Lung (tissue), 12 donors: ENCODE data around the gene FOXRED2. TPM values are rescaled to one million over a fixed set of nuclear protein-coding genes. Genes with fewer than 3 reads are reported as not detected.
"Not testable (repeated sequence)": the region's sequence is repeated elsewhere in the genome, so short reads cannot be mapped to it uniquely, and the experiment has no call there.

Experiments used
- ATAC-seq: fragments of 200-7000 bp; cut with Tn5 transposase; one replicate; pipeline ENCODE4 v1.9.1; 2020; ENCODE audit warnings: moderate number of reproducible peaks; ENCODE audit not compliant: insufficient read depth, low FRiP score
- DNase-seq, 3 donors: peaks; one replicate each; pipeline ENCODE4 v3.0.0-alpha.2; 2013 to 2017
- H3K27ac ChIP-seq, 2 donors: one replicate each; pipeline ENCODE4 v1.5.1; 2013; ENCODE audit warnings: mild to moderate bottlenecking in 2 of 2, moderate library complexity in 2 of 2, control low read depth in 1 of 2, inconsistent platforms in 1 of 2, low read depth in 1 of 2, low read length in 1 of 2
- H3K27me3 ChIP-seq, 3 donors: one replicate each; pipeline ENCODE4 v1.5.1; 2013; ENCODE audit warnings: low read length in 2 of 3; ENCODE audit not compliant: control insufficient read depth in 3 of 3, insufficient read depth in 3 of 3
- H3K36me3 ChIP-seq, 4 donors: one replicate each; pipeline ENCODE4 v1.5.1; 2013; ENCODE audit warnings: low read length in 4 of 4, mild to moderate bottlenecking in 1 of 4, moderate library complexity in 1 of 4; ENCODE audit not compliant: control insufficient read depth in 4 of 4, insufficient read depth in 4 of 4
- H3K4me1 ChIP-seq, 5 donors: one replicate each; pipeline ENCODE4 v1.5.1; 2013; ENCODE audit warnings: low read length in 5 of 5, mild to moderate bottlenecking in 2 of 5, moderate library complexity in 1 of 5; ENCODE audit not compliant: control insufficient read depth in 5 of 5, insufficient read depth in 5 of 5
- H3K4me3 ChIP-seq: one replicate; pipeline ENCODE4 v1.5.1; 2013; ENCODE audit warnings: mild to moderate bottlenecking, control low read depth, moderate library complexity
- H3K9ac ChIP-seq, 2 donors: one replicate each; pipeline ENCODE4 v1.5.1; 2013; ENCODE audit warnings: low read length in 2 of 2, control low read depth in 1 of 2; ENCODE audit not compliant: insufficient read depth in 1 of 2
- H3K9me3 ChIP-seq, 4 donors: one replicate each; pipeline ENCODE4 v1.5.1; 2013; ENCODE audit warnings: low read length in 3 of 4, mild to moderate bottlenecking in 1 of 4, moderate library complexity in 1 of 4; ENCODE audit not compliant: control insufficient read depth in 4 of 4, insufficient read depth in 3 of 4
- WGBS, 2 donors: extraction: QIAGEN DNeasy Blood & Tissue Kit; methylation state at CpG; one replicate each; pipeline ENCODE4 v1.1.7; 2013; 5-methylcytosine and 5-hydroxymethylcytosine counted together
- polyA plus RNA-seq, 2 donors: library from polyadenylated mRNA; stranded (reverse); fragments of 200-250 nt; gene quantifications; one replicate each; pipeline ENCODE4 v1.2.1, GENCODE V29; 2013
- total RNA-seq, 2 donors: library from RNA; depleted of rRNA in 1 of 2; stranded (reverse); fragments of >200 nt in 1 of 2; gene quantifications; one replicate each; pipeline ENCODE4 v1.2.1, GENCODE V29; 2014 to 2021
- TF ChIP-seq, protein P1 (sequence below): IDR thresholded peaks from 2 replicates; pipeline ENCODE4 v1.5.1; 2012; ENCODE audit warnings: mild to moderate bottlenecking; ENCODE audit errors: control extremely low read depth, extremely low read depth
- donor health status: control.
- donor health status: control.
- donor health status: Bipolar disorder and iron deficiency.
- donor health status: healthy.
- donor health status: DM: yes; HTN: yes; CAD: no.

Gene FOXRED2
- total and polyA plus RNA-seq, 4 donors: 3.9 to 18.0 (median 7.8) TPM

DNA sequence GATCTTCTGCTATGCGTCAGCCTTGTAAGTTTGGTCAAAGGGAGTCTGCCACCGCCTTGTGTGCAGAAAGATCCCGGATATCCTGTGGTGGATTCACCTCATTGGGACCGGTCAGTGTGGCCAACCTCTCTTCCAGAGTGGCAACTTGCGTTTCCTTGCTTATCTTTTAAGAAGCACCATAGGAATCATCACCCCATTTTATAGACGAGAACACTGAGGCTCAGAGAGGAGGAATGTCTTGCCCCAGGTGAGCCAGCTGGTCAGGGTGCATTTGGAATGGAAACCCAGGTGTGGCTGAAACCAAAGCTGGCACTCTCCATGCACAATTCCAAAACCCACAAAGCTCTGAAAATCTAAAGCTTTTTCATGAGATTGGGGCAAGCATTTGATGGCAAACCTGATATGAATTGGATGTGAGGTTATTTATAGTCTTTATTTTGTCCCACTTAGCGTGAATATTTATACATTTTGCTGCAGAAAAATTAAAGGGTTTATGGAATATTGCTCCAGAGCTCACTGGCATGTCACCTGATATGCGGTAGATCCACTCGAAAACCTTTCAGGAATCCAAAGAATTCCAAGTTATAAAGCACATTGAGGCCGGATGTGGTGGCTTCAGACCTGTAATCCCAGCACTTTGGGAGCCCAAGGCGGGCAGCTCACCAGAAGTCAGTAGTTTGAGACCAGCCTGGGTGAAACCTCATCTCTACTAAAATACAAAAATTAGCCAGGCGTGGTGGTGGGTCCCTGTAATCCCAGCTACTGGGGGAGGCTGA is 34.2 kb upstream of the FOXRED2 start:
- H3K4me1 ChIP-seq: no peaks in the 10 kb centered on the region
- 77 to 84% methylated on average over 12 of the region's 12 CpGs for WGBS, 2 donors
- H3K27me3 ChIP-seq: no peaks in the 10 kb centered on the region
- H3K9ac ChIP-seq: no peak overlapping the region
- TF ChIP-seq, protein P1, sequence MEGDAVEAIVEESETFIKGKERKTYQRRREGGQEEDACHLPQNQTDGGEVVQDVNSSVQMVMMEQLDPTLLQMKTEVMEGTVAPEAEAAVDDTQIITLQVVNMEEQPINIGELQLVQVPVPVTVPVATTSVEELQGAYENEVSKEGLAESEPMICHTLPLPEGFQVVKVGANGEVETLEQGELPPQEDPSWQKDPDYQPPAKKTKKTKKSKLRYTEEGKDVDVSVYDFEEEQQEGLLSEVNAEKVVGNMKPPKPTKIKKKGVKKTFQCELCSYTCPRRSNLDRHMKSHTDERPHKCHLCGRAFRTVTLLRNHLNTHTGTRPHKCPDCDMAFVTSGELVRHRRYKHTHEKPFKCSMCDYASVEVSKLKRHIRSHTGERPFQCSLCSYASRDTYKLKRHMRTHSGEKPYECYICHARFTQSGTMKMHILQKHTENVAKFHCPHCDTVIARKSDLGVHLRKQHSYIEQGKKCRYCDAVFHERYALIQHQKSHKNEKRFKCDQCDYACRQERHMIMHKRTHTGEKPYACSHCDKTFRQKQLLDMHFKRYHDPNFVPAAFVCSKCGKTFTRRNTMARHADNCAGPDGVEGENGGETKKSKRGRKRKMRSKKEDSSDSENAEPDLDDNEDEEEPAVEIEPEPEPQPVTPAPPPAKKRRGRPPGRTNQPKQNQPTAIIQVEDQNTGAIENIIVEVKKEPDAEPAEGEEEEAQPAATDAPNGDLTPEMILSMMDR: no peak
- no peaks in the 10 kb centered on the region for H3K9me3 ChIP-seq
- no peak overlapping the region for H3K4me3 ChIP-seq
- no peak overlapping the region for H3K27ac ChIP-seq
- no peaks in the 10 kb centered on the region for H3K36me3 ChIP-seq
- ATAC-seq (no peak), DNase-seq (peak in 2 of 3 donors; percentile 21 to 46)

DNA sequence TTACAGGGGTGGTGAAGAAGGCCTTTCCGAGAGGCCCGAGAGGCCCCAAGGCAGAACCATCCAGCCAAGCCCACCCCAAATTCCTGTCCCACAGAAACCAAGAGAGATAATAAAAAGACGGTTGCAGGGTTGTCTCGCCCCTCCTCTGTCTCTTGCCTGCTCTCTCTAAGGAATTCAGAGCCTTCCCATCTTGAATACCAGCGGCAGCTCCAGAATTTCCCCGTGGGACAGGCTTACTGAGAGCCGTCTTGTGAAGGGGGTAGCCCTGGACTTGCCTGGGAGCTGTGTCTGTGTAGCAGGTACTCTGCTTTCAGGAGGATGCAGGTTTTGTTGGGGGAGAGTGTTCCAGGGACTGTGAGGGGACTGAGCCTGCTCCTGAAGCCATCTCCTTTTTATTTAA is 31.7 kb upstream of the FOXRED2 start:
- TF ChIP-seq, protein P1: no peak
- Histone ChIP-seq H3K4me3 (no peak overlapping the region), H3K27me3 (no peaks in the 10 kb centered on the region), H3K4me1 (no peaks in the 10 kb centered on the region), H3K27ac (no peak overlapping the region), H3K9ac (no peak overlapping the region), H3K9me3 (no peaks in the 10 kb centered on the region), H3K36me3 (no peaks in the 10 kb centered on the region)
- no peak for DNase-seq
- 62 to 80% methylated on average over 7 of the region's 7 CpGs for WGBS, 2 donors
- no peak for ATAC-seq

DNA sequence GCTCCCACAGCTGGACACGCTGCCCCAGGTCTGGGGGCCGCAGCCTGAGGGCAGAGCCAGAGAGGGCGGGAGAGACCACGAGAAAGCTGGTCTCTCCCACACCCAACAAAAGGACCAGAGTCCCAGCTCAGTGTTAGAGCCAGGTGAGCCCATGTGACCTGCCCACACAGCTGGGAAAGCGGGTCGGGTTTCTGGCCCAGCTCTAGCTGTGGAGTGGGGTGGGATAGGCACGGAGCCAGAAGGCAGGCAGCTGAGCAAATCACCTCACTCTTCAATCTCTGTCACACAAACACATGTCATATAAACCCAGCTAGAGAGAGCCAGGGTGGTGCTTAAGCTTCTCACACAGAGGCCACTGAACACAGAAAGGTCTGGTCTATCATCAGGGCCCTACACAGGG is 29.9 kb upstream of the FOXRED2 start:
- H3K9ac ChIP-seq: peak overlapping the region in 1 of 2 donors; percentile 8
- H3K4me1 ChIP-seq: no peaks in the 10 kb centered on the region
- no peaks in the 10 kb centered on the region for H3K36me3 ChIP-seq
- H3K27ac ChIP-seq: no peak overlapping the region
- 58 to 85% methylated on average over 7 of the region's 7 CpGs for WGBS, 2 donors
- H3K9me3 ChIP-seq: no peaks in the 10 kb centered on the region
- peak; percentile 22 to 64 (median 55) for DNase-seq
- TF ChIP-seq, protein P1: no peak
- H3K27me3 ChIP-seq: no peaks in the 10 kb centered on the region
- no peak overlapping the region for H3K4me3 ChIP-seq
- no peak for ATAC-seq

DNA sequence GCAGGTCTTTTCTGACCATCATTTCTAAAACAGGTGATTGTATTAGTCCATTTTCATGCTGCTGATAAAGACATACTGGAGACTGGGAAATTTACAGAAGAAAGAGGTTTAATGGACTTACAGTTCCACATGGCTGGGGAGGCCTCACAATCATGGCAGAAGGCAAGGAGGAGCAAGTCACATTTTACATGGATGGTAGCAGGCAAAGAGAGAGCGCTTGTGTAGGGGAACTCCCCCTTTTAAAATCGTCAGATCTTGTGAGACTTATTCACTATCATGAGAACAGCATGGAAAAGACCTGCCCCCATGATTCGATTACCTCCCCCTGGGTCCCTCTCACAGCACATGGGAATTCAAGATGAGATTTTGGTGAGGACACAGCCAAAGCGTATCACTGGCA is 26.5 kb upstream of the FOXRED2 start:
- not testable (repeated sequence) for H3K9me3 ChIP-seq, H3K4me1 ChIP-seq, H3K9ac ChIP-seq, H3K4me3 ChIP-seq, H3K27me3 ChIP-seq, ATAC-seq, H3K27ac ChIP-seq, DNase-seq, H3K36me3 ChIP-seq
- WGBS, 2 donors: 79 to 89% methylated on average over 4 of the region's 4 CpGs
